Activated CD4-positive, alpha-beta T cell treated with anti-CD3 and anti-CD28 coated beads, Interleukin-2, amount 10 ng/mL, durations not matched to agents 7 days and 5 days (primary cell): ENCODE results near the gene BCAS3. TPM values are rescaled to one million over a fixed set of nuclear protein-coding genes. Genes with fewer than 3 reads are reported as not detected.

Source experiments
- CTCF ChIA-PET: fragments of 350-600 bp; sonication (Branson Sonifier 250); formaldehyde crosslinking; loops from one replicate; lab custom pipeline; 2021; ENCODE audit warnings: antibody characterized with exemption; lab: Charles Lee
- POLR2A ChIA-PET: fragments of 350-600 bp; sonication (Branson Sonifier 250); formaldehyde crosslinking; loops from one replicate; lab custom pipeline; 2021; ENCODE audit warnings: antibody characterized with exemption; lab: Charles Lee
- DNase-seq: peaks from one replicate; pipeline ENCODE4 v3.0.0-alpha.2; 2020
- H3K27ac Mint-ChIP-seq: one replicate; pipeline ENCODE4 v1.8.0; 2021; ENCODE audit warnings: mild to moderate bottlenecking, moderate library complexity, mixed read lengths
- H3K27me3 Mint-ChIP-seq: one replicate; pipeline ENCODE4 v1.8.0; 2021; ENCODE audit warnings: mixed read lengths
- H3K36me3 Mint-ChIP-seq: one replicate; pipeline ENCODE4 v1.8.0; 2021; ENCODE audit warnings: low read depth, mixed read lengths
- H3K4me1 Mint-ChIP-seq: one replicate; pipeline ENCODE4 v1.8.0; 2021; ENCODE audit warnings: mixed read lengths
- H3K4me3 Mint-ChIP-seq: one replicate; pipeline ENCODE4 v1.8.0; 2021; ENCODE audit warnings: mild to moderate bottlenecking, moderate library complexity, mixed read lengths
- H3K9me3 Mint-ChIP-seq: one replicate; pipeline ENCODE4 v1.8.0; 2021; ENCODE audit warnings: mixed read lengths
- total RNA-seq, 2 experiments: library from RNA; stranded (reverse); gene quantifications; one replicate each; pipeline ENCODE4 v1.2.3, GENCODE V29; 2021

Gene BCAS3
- total RNA-seq, 2 experiments from 2014 or later = 15.5 to 16.4 TPM

- H3K27ac Mint-ChIP-seq = no peak overlapping the region
- ChIA-PET POLR2A (no interaction called here), CTCF (interaction anchor here (0.6 to 1.0 kb wide), 2 partner anchors 12 to 299 kb away, joined by 3 to 4 read pairs; no protein-coding TSS in a partner anchor)
- H3K4me1 Mint-ChIP-seq = peaks cover 20% of the 10 kb centered on the region
- H3K4me3 Mint-ChIP-seq = no peak overlapping the region
- H3K9me3 Mint-ChIP-seq = peaks cover 10% of the 10 kb centered on the region
- DNase-seq = no peak
- no peaks in the 10 kb centered on the region for H3K27me3 Mint-ChIP-seq
- no peaks in the 10 kb centered on the region for H3K36me3 Mint-ChIP-seq
Observed at GRCh38 chr17:61283043-61283442, 605.4 kb downstream of the BCAS3 start.

GRCh38 chr17:61284174-61284573 is 606.5 kb downstream of the BCAS3 start:
- Mint-ChIP-seq H3K27me3 (no peaks in the 10 kb centered on the region), H3K4me1 (peaks cover 20% of the 10 kb centered on the region), H3K36me3 (no peaks in the 10 kb centered on the region), H3K9me3 (peaks cover 10% of the 10 kb centered on the region), H3K4me3 (no peak overlapping the region), H3K27ac (no peak overlapping the region)
- CTCF ChIA-PET = no interaction called here
- POLR2A ChIA-PET = no interaction called here
- no peak for DNase-seq

- peaks cover 10% of the 10 kb centered on the region for H3K9me3 Mint-ChIP-seq
- no peaks in the 10 kb centered on the region for H3K27me3 Mint-ChIP-seq
- ChIA-PET CTCF (interaction anchor here (0.6 kb wide), 1 partner anchor 296 kb away, joined by 3 read pairs; no protein-coding TSS in a partner anchor), POLR2A (no interaction called here)
- peaks cover 17% of the 10 kb centered on the region for H3K4me1 Mint-ChIP-seq
- no peak overlapping the region for H3K4me3 Mint-ChIP-seq
- H3K36me3 Mint-ChIP-seq = no peaks in the 10 kb centered on the region
- DNase-seq = no peak
- no peak overlapping the region for H3K27ac Mint-ChIP-seq
Observed at GRCh38 chr17:61284746-61285145, 607.1 kb downstream of the BCAS3 start.

- POLR2A ChIA-PET = no interaction called here
- H3K27ac Mint-ChIP-seq = no peak overlapping the region
- peaks cover 10% of the 10 kb centered on the region for H3K9me3 Mint-ChIP-seq
- no peak overlapping the region for H3K4me3 Mint-ChIP-seq
- H3K4me1 Mint-ChIP-seq = peaks cover 9% of the 10 kb centered on the region
- no peak for DNase-seq
- H3K36me3 Mint-ChIP-seq = no peaks in the 10 kb centered on the region
- no peaks in the 10 kb centered on the region for H3K27me3 Mint-ChIP-seq
- CTCF ChIA-PET = no interaction called here
Observed at GRCh38 chr17:61285526-61286320, 608.1 kb downstream of the BCAS3 start.

GRCh38 chr17:61286449-61286848 is 608.8 kb downstream of the BCAS3 start:
- Mint-ChIP-seq H3K36me3 (no peaks in the 10 kb centered on the region), H3K9me3 (peaks cover 10% of the 10 kb centered on the region), H3K4me3 (no peak overlapping the region), H3K4me1 (peaks cover 9% of the 10 kb centered on the region), H3K27ac (no peak overlapping the region), H3K27me3 (no peaks in the 10 kb centered on the region)
- POLR2A ChIA-PET = no interaction called here
- DNase-seq = no peak
- CTCF ChIA-PET = no interaction called here

- H3K4me1 Mint-ChIP-seq = peaks cover 4% of the 10 kb centered on the region
- no peak overlapping the region for H3K4me3 Mint-ChIP-seq
- POLR2A ChIA-PET = no interaction called here
- H3K27me3 Mint-ChIP-seq = no peaks in the 10 kb centered on the region
- H3K27ac Mint-ChIP-seq = no peak overlapping the region
- no peaks in the 10 kb centered on the region for H3K9me3 Mint-ChIP-seq
- H3K36me3 Mint-ChIP-seq = no peaks in the 10 kb centered on the region
- no peak for DNase-seq
- CTCF ChIA-PET = no interaction called here
Observed at GRCh38 chr17:61289408-61290385, 612.0 kb downstream of the BCAS3 start.

- Mint-ChIP-seq H3K36me3 (no peaks in the 10 kb centered on the region), H3K9me3 (no peaks in the 10 kb centered on the region), H3K27ac (no peak overlapping the region), H3K27me3 (peaks cover 1% of the 10 kb centered on the region), H3K4me1 (no peaks in the 10 kb centered on the region), H3K4me3 (no peak overlapping the region)
- ChIA-PET CTCF (no interaction called here), POLR2A (no interaction called here)
- no peak for DNase-seq
Observed at GRCh38 chr17:61291451-61292285, 614.0 kb downstream of the BCAS3 start.

- H3K36me3 Mint-ChIP-seq = no peaks in the 10 kb centered on the region
- H3K4me3 Mint-ChIP-seq = no peak overlapping the region
- no peaks in the 10 kb centered on the region for H3K4me1 Mint-ChIP-seq
- H3K27me3 Mint-ChIP-seq = peaks cover 2% of the 10 kb centered on the region
- ChIA-PET CTCF (interaction anchor here (1.1 to 1.2 kb wide), 2 partner anchors 12 to 41 kb away, joined by 3 read pairs; no protein-coding TSS in a partner anchor), POLR2A (no interaction called here)
- no peak overlapping the region for H3K27ac Mint-ChIP-seq
- DNase-seq = no peak
- no peaks in the 10 kb centered on the region for H3K9me3 Mint-ChIP-seq
Observed at GRCh38 chr17:61294286-61294685, 616.6 kb downstream of the BCAS3 start.

GRCh38 chr17:61294777-61295176 is 617.1 kb downstream of the BCAS3 start:
- H3K9me3 Mint-ChIP-seq = no peaks in the 10 kb centered on the region
- no peak for DNase-seq
- peaks cover 2% of the 10 kb centered on the region for H3K27me3 Mint-ChIP-seq
- H3K27ac Mint-ChIP-seq = no peak overlapping the region
- no peak overlapping the region for H3K4me3 Mint-ChIP-seq
- ChIA-PET POLR2A (no interaction called here), CTCF (interaction anchor here (1.1 to 1.2 kb wide), 2 partner anchors 12 to 41 kb away, joined by 3 read pairs; no protein-coding TSS in a partner anchor)
- no peaks in the 10 kb centered on the region for H3K4me1 Mint-ChIP-seq
- H3K36me3 Mint-ChIP-seq = no peaks in the 10 kb centered on the region

- H3K27me3 Mint-ChIP-seq = peaks cover 2% of the 10 kb centered on the region
- no peaks in the 10 kb centered on the region for H3K4me1 Mint-ChIP-seq
- no peak overlapping the region for H3K4me3 Mint-ChIP-seq
- no peak overlapping the region for H3K27ac Mint-ChIP-seq
- no peaks in the 10 kb centered on the region for H3K9me3 Mint-ChIP-seq
- H3K36me3 Mint-ChIP-seq = no peaks in the 10 kb centered on the region
- ChIA-PET CTCF (no interaction called here), POLR2A (no interaction called here)
- no peak for DNase-seq
Observed at GRCh38 chr17:61296058-61296457, 618.4 kb downstream of the BCAS3 start.

- no peak for DNase-seq
- CTCF ChIA-PET = interaction anchor here (1.2 kb wide), 1 partner anchor 9 kb away, joined by 3 read pairs; no protein-coding TSS in a partner anchor
- no peak overlapping the region for H3K27ac Mint-ChIP-seq
- no peaks in the 10 kb centered on the region for H3K4me1 Mint-ChIP-seq
- H3K27me3 Mint-ChIP-seq = peaks cover 2% of the 10 kb centered on the region
- no peaks in the 10 kb centered on the region for H3K9me3 Mint-ChIP-seq
- H3K4me3 Mint-ChIP-seq = no peak overlapping the region
- POLR2A ChIA-PET = no interaction called here
- no peaks in the 10 kb centered on the region for H3K36me3 Mint-ChIP-seq
Observed at GRCh38 chr17:61299517-61300513, 622.2 kb downstream of the BCAS3 start.
